Panc1 (cell line): ENCODE measurements around the gene ZNF526. TPM values are rescaled to one million over a fixed set of nuclear protein-coding genes. Genes with fewer than 3 reads are reported as not detected.

Experiments used
- ATAC-seq: fragments of 200-7000 bp; cut with Tn5 transposase; 2 replicates; pipeline ENCODE4 v1.9.1; 2020; ENCODE audit warnings: mild to moderate bottlenecking, moderate library complexity
- BruUV-seq: library from RNA; stranded (reverse); fragments of 400-500 nt; replicated peaks from 2 replicates; lab custom pipeline; 2021; lab: Mats Ljungman, UMichigan
- CTCF ChIA-PET: fragments of 300-600 bp; sonication (Branson Sonifier 250); formaldehyde crosslinking; loops from one replicate; lab custom pipeline; 2022; ENCODE audit warnings: antibody characterized with exemption; lab: Charles Lee
- POLR2A ChIA-PET: fragments of 300-600 bp; sonication (Branson Sonifier 250); formaldehyde crosslinking; loops from one replicate; lab custom pipeline; 2022; ENCODE audit warnings: antibody characterized with exemption; lab: Charles Lee
- DNase-seq: peaks from one replicate; pipeline ENCODE4 v3.0.0-alpha.2; 2010; ENCODE audit warnings: low read depth, low spot score
- H3K27ac ChIP-seq: 2 replicates; pipeline ENCODE4 v1.5.1; 2011; ENCODE audit warnings: mild to moderate bottlenecking, low read length, inconsistent platforms
- H3K27me3 ChIP-seq: fragments of 200-500 bp; sonication (Bioruptor generic); 2 replicates; pipeline ENCODE4 v1.6.0; 2014; ENCODE audit warnings: low read length, inconsistent platforms; ENCODE audit not compliant: control insufficient read depth, insufficient read depth
- H3K36me3 ChIP-seq: fragments of 200-500 bp; sonication (Bioruptor generic); 2 replicates; pipeline ENCODE4 v1.5.1; 2014; ENCODE audit warnings: inconsistent platforms, mild to moderate bottlenecking, low read length, moderate library complexity; ENCODE audit not compliant: control insufficient read depth, insufficient read depth
- H3K4me1 ChIP-seq: 2 replicates; pipeline ENCODE4 v1.5.1; 2011; ENCODE audit warnings: inconsistent platforms, mild to moderate bottlenecking, low read length, moderate library complexity; ENCODE audit not compliant: control insufficient read depth, insufficient read depth
- H3K4me3 ChIP-seq, 2 experiments: 2 replicates each; pipeline ENCODE4 v1.5.1; 2011 to 2012; ENCODE audit warnings: low read depth in 2 of 2, low read length in 2 of 2, mild to moderate bottlenecking in 2 of 2, inconsistent platforms in 1 of 2, moderate library complexity in 1 of 2
- H3K9me3 ChIP-seq: fragments of 200-500 bp; sonication (Bioruptor generic); 2 replicates; pipeline ENCODE4 v1.5.1; 2014; ENCODE audit warnings: low read depth, mild to moderate bottlenecking, inconsistent platforms, low read length, moderate library complexity; ENCODE audit not compliant: control insufficient read depth, insufficient read depth
- POLR2AphosphoS5 ChIP-seq: IDR thresholded peaks from 2 replicates; pipeline ENCODE4 v1.6.1; 2012; ENCODE audit warnings: mild to moderate bottlenecking, low read depth, low read length, moderate library complexity
- REST ChIP-seq, 2 experiments: IDR thresholded peaks; 2 replicates each; pipeline ENCODE4 v1.6.1; 2011 to 2012; ENCODE audit warnings: low read depth in 2 of 2, control low read depth in 1 of 2, low read length in 1 of 2, mild to moderate bottlenecking in 1 of 2, moderate library complexity in 1 of 2; ENCODE audit not compliant: insufficient read depth in 1 of 2
- SIN3A ChIP-seq: IDR thresholded peaks from 2 replicates; pipeline ENCODE4 v1.6.1; 2012; ENCODE audit warnings: low read depth, mild to moderate bottlenecking, low read length, moderate library complexity, borderline replicate concordance; ENCODE audit not compliant: insufficient read depth
- TCF7L2 ChIP-seq: IDR thresholded peaks from 2 replicates; pipeline ENCODE4 v1.6.1; 2011; ENCODE audit warnings: mild to moderate bottlenecking, low read depth, low read length, inconsistent platforms
- in situ Hi-C: cut with HindIII; loops from 2 replicates; pipeline ENCODE4 v1.10.0; 2016; ENCODE audit warnings: low sequenced_read_pairs, low pct_unique_long_range_greater_than_20kb
- intact Hi-C: fragments of 100-400 bp; cut with micrococcal nuclease; formaldehyde crosslinking; loops from one replicate; pipeline ENCODE4 v1.10.0; 2022; ENCODE audit not compliant: unreplicated experiment
- total RNA-seq: library from RNA; stranded (reverse); gene quantifications from one replicate; pipeline ENCODE4 v1.2.1, GENCODE V29; 2021; ENCODE audit not compliant: unreplicated experiment
- TF ChIP-seq, protein P1 (sequence below): fragments of 450-650 bp; IDR thresholded peaks from 2 replicates; pipeline ENCODE4 v1.5.1; 2017; ENCODE audit warnings: mild to moderate bottlenecking

Gene ZNF526
- total RNA-seq, 1 experiment from 2014 or later: 10.5 TPM

GRCh38 chr19:42272535-42272897 is 52.4 kb downstream of the ZNF526 start:
- DNase-seq (no peak), ATAC-seq (no peak)
- Histone ChIP-seq H3K27me3 (no peaks in the 10 kb centered on the region), H3K4me3 (no peak overlapping the region), H3K4me1 (peaks cover 9% of the 10 kb centered on the region), H3K27ac (no peak overlapping the region), H3K9me3 (no peaks in the 10 kb centered on the region), H3K36me3 (no peaks in the 10 kb centered on the region)
- intact Hi-C loops (no loop called here), in situ Hi-C loops (no loop called here)
- ChIA-PET CTCF (no interaction called here), POLR2A (no interaction called here)
- no peak for TF ChIP-seq SIN3A
- TF ChIP-seq TCF7L2: no peak
- TF ChIP-seq, protein P1, sequence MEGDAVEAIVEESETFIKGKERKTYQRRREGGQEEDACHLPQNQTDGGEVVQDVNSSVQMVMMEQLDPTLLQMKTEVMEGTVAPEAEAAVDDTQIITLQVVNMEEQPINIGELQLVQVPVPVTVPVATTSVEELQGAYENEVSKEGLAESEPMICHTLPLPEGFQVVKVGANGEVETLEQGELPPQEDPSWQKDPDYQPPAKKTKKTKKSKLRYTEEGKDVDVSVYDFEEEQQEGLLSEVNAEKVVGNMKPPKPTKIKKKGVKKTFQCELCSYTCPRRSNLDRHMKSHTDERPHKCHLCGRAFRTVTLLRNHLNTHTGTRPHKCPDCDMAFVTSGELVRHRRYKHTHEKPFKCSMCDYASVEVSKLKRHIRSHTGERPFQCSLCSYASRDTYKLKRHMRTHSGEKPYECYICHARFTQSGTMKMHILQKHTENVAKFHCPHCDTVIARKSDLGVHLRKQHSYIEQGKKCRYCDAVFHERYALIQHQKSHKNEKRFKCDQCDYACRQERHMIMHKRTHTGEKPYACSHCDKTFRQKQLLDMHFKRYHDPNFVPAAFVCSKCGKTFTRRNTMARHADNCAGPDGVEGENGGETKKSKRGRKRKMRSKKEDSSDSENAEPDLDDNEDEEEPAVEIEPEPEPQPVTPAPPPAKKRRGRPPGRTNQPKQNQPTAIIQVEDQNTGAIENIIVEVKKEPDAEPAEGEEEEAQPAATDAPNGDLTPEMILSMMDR: no peak
- no peak for TF ChIP-seq POLR2AphosphoS5
- no peak for TF ChIP-seq REST (IDR thresholded peaks at IDR 0.05; ENCODE audit: insufficient read depth in 1 of 2, low read depth in 2 of 2, low read length in 1 of 2)
- BruUV-seq: no TSS peak

- intact Hi-C loops (no loop called here), in situ Hi-C loops (no loop called here)
- TF ChIP-seq, protein P1: no peak
- TF ChIP-seq POLR2AphosphoS5: no peak
- TF ChIP-seq REST (IDR thresholded peaks at IDR 0.05; ENCODE audit: insufficient read depth in 1 of 2, low read depth in 2 of 2, low read length in 1 of 2): no peak
- no peak for TF ChIP-seq TCF7L2
- no peak for TF ChIP-seq SIN3A
- BruUV-seq: no TSS peak
- H3K9me3 ChIP-seq: no peaks in the 10 kb centered on the region
- ChIA-PET CTCF (no interaction called here), POLR2A (no interaction called here)
- ATAC-seq (no peak), DNase-seq (no peak)
- H3K36me3 ChIP-seq: no peaks in the 10 kb centered on the region
- no peak overlapping the region for H3K27ac ChIP-seq
- H3K4me1 ChIP-seq: peaks cover 12% of the 10 kb centered on the region; the same call in 1 of the 2 replicates
- H3K27me3 ChIP-seq: no peaks in the 10 kb centered on the region
- H3K4me3 ChIP-seq: no peak overlapping the region
These were observed 52.9 kb downstream of the ZNF526 start for GRCh38 chr19:42272989-42273406.
